HG03469 (cell line): ENCODE data around the gene ZNF622.
"Not testable (repeated sequence)": the region's sequence is repeated elsewhere in the genome, so short reads cannot be mapped to it uniquely, and the experiment has no call there.

Experiments used
- ATAC-seq: cut with Tn5 transposase; IDR thresholded peaks from one replicate; pipeline ENCODE4 v1.9.1; 2021; ENCODE audit warnings: mild to moderate bottlenecking, moderate library complexity, moderate number of reproducible peaks; ENCODE audit not compliant: unreplicated experiment

The ZNF622 gene

DNA sequence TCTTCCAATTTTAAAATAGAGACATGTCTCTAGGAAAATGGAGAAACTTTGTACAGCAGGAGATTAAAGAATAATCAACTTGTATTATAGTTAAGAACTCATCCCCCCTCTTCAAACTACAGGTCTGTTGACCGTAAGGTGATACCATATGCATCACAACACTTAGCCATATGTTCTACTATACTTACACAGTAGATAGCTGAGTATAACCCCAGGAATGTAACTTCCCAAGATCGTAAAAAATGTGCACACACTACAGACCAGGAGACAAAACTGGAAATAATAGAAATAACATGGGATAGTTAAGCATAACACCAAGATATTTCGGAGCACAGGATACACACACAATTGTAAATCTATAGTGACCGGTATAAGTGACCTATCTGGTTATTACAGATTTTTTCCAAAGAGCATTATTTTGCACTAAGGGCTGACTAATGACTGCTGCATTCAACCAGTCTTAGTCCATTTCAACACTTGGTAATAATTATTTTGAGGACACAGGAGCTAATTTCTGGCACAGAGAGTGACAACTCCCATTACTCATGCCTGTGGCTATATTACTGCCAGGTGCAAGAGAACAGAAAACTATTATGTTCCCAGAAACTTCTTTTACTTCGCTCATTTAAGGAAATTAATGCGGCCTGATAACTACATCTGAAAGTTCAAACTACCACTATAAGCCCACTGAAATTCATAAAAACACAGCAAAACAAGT lies 15.4 kb upstream of the ZNF622 start:
- no peak for ATAC-seq

DNA sequence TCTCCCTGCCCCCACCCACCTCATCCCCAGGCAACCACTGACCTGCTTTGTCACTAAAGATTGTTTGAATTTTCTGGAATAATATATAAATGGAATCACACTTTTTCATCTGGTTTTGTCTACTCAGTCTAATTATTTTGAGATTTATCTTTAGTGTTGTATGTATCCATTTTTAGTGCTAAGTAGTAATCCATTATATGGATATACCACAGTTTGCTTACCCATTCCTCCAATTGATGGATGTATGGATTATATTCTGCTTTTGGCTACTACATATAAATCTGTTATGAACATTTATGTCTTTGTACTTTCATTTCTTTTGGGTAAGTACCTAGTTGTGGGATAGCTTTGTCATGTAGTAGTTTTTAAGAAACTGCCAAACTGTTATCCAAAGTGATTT lies 14.5 kb upstream of the ZNF622 start:
- ATAC-seq: no peak

DNA sequence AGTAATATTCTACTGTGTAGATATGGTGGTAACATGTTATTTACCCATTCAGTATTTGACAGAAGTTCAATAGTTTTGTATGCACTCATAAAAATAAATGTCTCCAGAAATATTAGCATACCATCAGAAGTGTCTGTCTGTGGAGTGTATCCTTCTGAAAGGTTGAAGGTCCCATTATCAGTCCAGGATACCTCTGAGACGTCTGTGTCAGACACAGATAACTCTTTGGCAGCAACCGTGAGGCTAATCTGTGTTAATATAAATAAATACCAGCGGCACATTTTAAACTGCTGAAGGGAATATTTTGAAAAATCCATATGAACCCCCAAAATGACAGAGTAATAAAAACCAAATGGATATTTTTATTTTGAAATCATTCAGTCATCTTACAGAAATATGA lies 11.9 kb upstream of the ZNF622 start:
- no peak for ATAC-seq

DNA sequence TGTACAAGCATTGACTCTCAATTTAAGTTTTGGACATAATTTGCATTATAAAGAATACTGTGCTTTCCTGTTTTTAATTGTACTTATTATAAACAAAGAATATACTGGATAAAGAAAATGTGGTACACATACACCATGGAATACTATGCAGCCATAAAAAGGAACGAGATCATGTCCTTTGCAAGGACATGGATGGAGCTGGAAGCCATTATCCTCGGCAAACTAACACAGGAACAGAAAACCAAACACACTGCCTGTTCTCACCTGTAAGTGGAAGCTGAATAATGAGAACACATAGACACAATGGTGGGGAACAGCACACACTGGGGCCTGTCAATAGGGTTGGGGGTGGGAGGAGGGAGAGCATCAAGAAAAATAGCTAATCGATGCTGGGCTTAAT lies 10.8 kb upstream of the ZNF622 start:
- not testable (repeated sequence) for ATAC-seq

DNA sequence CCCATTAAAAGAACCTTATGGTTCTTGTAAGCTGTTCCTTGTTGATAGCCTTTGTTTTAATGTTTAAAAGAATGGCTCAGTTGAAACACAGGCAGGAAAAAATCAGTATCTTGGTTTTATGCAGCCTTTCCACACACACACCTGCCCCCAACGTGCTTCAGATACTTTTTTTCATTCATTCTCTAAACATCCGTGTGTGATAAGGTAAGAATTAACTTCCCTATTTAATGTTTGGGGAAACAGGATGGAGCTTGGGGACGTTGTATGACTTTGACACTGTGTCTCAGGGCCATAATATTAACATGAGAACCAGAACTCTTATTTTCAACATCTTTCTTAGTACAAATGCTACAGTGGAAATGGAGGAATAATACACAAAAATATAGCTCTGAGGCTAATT lies 5.8 kb upstream of the ZNF622 start:
- ATAC-seq: no peak

DNA sequence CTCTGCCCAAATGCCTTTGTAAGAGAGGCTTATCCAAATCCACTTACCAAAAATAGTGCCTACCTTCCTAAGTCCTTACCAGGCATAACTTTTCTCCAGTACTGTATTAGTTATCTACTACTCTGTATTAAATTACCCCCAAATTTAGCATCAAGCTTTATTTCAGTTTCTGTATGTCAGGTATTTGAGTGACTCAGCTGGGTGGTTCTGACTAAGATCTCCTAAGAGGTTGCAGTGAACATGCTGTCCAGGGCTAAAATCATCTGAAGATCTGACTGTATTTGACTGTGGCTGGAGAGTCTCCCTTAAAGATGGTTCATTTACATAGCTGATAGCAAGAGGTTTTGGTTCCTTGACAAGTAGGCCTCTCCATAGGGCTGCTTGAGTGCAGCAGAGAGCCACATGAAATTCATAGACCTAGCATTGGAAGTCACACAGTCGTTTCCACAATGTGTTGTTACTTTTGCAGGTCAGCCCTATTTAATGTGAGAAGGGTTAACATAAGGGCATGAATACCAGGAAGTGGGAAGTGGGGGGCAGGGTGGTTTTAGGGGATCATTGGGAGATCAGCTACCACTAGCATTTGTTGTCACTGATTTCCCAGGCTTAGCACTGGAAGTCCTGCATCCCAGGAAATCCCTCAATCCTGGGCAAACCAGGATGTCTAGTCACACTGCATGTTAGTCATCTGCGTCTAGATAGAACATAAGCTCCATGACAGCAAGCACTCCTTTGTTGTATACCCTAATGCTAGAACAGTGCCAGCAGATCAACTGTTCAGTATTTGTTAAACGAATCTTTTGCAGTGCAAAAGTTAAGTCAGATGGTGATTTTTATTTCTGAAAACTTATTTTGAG lies 2.0 kb upstream of the ZNF622 start:
- ATAC-seq: peak; percentile 82

DNA sequence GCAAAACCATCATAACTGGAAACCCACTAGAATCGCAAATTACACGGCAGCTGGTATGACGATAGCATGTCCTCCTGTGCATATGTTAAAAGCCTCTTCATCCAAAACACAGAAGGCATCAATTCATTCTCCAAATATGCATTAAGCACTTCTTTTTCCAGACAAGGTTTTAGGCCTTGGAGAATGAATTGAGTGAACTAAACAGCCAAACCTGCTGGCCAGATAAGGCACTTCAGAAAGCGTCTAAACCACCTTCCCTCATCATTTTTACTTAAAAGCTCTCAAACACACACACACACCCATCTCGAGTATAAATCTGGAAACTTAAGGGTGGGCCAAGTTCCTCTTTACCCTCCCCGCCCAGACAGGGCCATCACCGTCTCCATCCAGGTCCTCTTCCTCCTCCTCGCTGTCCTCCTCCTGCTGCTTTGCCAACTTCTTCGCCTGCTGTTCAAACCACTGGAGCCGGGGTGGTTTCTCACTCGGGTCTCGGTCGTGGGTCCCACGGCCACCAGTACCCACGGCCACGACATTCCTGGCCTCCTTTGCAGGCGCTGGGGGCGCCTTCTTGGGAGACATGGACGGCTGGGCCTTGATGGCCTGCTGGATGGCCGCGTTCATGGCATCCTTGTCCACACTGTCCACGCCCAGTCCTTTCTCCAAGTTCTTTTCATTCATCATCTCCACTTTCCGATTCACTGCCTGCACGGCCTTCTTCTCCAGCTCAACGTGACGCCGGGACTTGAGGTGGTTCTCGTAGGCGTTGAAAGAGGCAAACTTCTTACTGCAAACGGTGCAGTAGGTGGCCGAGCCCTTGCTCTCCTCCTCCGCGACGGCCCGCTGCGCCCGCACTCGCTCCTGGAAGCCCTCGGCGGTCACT lies 696 bp downstream of the ZNF622 start:
- no peak for ATAC-seq

DNA sequence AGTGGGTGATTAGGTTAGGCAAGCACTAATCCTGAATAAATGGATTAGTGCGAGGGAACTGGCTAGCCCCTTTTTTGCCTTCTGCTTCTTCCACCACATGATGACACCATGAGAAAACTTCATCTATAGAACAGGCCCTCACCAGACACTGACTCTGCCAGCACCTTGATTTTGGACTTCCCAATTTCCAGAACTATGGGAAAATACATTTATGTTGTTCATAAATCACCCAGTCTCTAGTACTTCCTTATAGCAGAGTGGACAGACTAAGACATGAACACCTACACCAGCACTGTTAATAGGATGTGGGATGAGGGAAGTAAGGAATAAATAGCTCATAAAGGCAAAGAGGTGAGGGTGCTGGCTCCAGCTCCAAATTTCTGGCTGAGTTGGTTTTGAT lies 1.4 kb downstream of the ZNF622 start:
- no peak for ATAC-seq

DNA sequence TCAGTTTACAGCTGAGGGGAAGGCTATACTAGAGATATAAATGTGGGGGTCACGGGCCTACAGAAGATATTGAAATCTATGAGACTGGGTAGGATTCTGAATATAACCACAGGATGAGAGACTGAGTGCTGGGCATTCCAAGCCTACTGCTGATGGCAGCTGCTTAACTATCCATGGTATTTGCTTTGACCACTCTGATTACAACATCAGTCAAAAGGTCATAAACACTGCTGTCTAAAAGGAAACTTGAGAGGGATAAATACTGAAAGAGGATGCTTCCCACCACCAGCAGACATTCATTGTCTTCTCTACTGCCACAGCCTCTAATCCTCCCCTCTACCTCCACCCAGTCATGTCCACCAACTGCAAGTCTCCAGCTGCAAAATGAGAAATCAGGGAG lies 3.8 kb downstream of the ZNF622 start:
- ATAC-seq: no peak

DNA sequence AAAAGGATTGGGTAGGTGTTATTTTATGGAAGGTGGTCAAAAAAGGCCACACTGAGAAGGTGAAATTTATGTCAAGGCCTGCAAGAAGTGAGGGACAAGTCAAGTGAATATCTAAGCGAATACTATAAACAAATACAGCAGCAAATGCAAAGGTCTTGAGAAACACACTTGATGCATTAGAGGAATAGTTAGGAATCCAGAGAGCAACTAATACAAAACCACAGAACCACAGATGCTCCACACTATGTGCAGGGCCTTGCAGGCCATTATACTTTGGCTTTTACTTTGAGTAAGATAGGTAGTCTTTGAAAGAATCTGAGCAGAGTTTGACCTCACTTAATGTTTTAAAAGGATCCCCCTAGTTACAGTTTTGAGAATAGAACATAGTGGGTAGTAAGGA lies 4.6 kb downstream of the ZNF622 start:
- no peak for ATAC-seq

DNA sequence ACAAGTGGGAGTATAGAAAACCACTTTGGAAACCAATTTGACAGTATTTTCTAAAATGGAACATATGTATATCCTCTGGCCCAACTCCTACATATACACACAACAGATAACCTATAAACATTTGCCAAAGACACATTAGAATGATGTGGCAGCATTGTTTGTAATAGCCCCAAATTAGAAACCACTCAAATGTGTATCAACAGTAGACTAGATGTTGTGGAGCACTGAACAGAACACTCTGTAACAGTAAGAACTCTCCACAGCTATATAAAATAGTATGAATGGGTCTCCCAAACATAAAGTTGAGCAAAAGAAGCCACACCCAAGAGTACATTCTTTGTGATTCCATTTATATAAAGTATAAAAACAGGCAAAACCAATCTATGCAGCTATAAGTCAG lies 6.1 kb downstream of the ZNF622 start:
- ATAC-seq: no peak

DNA sequence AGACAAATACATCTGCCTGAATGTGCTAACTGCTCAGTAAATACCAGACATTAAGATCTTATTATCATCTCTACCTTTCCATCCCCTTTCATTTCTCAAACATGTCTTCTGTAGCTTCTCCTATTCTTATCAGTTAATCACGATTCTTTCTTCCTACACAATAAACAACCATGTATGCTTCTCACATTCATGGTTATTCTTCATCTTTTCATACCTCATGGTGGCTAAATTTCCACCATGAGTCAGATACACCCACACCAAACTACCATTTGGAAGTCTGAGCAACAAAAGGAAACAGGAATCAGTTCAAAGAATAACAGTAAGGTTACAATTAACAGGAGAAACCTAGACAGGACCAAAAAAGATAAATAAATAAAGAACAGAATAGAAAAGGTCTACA lies 7.7 kb downstream of the ZNF622 start:
- no peak for ATAC-seq

DNA sequence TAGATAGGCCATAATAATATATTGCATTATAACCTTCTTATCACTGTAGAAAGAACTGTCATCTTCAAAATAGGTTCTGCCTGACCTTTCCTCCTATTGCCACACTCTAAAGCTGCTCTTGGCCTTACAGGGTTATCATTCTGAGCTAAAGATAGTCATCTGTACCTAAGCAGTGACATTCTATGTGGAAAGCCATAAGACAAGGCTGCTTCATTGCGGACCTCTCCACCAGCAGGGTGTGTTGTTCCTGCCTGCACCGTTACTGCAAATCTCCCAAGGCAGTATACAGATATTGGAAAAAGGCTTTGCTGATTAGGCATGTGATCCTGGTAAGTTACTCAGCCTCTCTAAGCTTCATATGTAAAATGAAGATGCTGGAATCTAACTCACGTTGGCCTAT lies 8.1 kb downstream of the ZNF622 start:
- ATAC-seq: no peak

DNA sequence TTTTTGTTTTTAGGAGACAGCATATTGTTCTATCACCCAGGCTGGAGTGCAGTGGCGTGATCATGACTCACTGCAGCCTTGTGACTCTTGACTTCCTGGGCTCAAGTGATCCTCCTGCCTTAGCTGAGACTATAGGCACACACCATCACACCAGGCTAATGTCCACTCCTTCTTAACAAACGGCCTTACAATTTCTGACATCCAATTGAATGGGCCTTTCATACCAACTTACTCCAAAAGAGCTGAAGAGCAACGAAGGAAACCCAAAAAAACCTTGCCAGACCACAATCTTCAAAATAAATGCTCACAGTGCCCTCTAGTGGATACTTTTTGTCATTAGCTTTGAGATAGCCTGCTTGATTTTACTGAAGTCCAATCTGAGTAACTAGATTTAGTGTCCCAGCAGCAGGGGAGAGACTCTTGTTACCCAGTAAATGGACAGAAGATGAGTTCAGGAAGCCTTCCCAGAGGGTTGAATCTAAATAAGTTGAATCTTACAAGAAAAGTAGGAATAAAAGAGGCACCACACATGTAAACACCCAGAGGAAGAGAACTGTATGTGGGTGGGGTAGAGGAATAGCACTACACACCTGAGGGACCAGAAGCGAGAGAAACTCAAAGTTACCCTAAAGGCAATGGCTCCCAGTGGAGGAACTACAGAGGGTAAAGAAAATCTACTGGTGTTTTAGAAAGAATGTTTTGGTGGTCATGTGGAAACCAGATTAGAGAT lies 9.3 kb downstream of the ZNF622 start:
- peak; percentile 44 for ATAC-seq

DNA sequence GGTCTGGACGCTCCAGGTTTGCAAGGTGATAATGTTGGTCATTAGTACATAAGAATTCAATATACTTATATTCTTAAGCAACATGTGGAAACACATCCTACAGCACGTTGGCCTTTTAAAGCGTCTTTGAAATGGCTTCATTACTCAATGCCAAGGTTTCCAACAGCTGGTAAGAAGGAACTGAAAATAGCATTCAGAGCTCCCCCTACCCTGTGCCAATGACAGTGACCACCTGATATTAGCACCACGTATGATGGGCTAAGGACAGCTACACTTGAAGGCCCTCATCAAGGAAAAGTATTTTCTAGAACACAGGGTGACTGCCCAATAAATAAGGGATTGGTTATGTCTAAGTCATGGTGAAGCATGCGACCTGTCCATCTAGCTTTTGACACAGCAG lies 9.9 kb downstream of the ZNF622 start:
- ATAC-seq: no peak

DNA sequence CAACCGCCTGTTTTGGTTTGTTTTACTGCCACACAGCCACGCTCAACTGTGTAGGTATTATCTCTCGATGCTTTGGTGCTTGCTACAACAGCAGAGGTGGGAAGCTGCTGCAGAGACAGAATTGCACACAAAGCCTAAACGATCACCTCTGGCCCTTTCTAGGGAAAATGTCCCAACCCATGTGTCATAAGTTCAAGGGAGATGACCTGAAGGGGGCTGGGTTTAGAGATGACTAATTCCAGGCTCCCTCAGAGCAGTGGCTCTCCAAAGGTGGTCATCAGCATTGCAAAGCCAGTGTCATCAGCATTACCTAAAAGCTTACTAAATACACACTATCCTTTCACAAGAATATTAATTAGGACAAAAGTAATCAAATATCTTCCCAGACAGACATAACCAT lies 10.9 kb downstream of the ZNF622 start:
- ATAC-seq: no peak

DNA sequence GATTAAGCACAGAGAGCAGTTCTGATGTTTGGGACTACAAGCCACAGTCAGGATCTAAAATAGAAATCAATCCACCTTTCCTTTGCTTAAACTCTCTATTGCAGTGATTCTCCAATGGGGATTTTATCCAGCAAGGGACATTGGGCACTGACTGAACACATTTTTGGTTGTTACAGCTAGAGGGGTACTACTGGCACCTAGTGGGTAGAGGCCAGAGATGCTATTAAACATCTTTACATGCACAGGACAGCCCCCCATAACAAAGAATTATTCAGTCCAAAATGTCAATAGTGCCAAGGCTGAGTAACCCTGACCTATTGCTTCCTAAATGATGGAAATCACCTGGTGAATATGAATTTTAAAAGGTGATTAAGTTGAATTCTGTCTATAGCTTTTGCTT lies 12.0 kb downstream of the ZNF622 start:
- no peak for ATAC-seq

DNA sequence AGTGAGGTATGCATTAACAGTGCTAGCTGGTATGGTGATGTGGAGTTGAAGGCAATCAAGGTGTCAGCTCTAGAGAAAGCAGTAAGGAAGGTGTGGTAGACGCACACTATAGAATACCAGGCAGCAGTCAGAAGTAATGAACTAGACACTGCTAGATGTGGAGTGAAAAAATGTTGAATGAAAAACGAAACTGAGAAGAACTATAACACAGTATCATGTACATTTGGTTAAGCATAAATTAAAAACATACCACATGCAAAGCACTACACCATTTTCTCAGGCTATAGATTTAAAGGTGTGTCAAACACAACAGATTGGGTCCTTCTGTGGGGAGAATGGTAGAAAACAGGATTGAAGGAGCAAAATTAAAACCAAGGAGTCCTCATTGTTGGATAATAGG lies 15.4 kb downstream of the ZNF622 start:
- ATAC-seq: no peak

DNA sequence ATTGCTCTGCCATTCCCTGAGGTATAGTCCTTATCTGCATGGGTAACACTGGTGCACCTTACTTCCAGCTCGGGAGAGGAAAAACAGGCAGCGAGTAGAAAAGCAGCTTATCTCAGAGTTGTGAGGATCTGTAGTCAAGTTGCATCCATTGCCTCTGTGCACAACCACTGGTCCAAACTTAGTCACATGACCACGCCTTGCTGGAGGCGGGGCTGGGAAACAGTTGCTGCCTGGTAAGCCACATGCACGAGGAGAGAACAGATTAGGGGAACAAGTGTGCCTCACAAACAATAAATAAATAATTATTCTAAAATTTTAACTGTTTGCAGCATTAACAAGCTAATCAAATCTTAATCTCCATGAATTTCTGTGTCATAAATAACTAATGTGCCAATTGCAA lies 18.6 kb downstream of the ZNF622 start:
- ATAC-seq: no peak

DNA sequence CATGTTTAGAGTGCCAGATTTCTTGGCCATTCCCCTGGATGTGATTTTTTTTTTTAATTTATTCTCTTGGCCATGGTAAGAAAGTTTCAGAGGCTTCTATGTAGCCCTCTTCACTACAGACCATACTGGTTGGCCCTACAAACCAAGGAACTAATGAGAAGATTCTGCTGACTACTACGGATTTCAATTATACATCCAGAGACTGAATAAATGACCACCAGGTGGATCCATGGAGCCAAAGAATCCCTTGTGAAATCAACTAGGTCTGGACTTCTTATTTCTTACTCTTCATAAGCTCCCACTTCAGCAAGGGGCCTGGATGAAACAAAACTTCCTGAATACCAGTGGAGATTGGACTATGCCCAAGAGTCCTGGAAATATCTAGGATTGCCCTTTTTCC lies 27.6 kb downstream of the ZNF622 start:
- no peak for ATAC-seq
